ENCODE data around the gene ACOXL.
A peak's percentile ranks its signal among the peaks of the same experiment; 100 is the strongest.

ACOXL gene

DNA sequence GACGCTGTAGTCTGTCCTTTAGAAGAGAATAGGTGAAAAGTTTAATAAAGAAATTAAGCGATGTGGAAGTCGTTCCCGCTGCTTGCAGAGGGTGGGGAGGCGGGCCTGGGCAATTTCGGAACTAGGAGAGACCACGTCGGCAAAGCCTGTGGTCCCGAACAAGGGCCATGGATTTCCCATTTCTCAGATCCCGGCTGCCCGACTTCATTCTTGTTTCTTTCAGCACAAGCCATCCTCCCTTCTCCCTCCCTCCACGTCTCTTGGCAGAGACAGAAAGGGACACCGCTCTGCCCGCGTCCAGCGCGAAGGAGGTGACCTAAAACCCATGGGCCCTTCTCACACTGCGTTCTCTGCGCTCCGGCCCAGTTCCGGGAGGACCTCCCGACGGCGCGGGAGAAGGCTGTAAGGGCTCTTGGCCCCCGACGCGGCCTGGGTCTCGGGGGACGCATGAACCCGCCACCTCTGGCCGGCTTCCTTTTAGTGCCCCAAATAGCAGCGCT, 386.2 kb downstream of the ACOXL start:
- no peak for FAIRE-seq

DNA sequence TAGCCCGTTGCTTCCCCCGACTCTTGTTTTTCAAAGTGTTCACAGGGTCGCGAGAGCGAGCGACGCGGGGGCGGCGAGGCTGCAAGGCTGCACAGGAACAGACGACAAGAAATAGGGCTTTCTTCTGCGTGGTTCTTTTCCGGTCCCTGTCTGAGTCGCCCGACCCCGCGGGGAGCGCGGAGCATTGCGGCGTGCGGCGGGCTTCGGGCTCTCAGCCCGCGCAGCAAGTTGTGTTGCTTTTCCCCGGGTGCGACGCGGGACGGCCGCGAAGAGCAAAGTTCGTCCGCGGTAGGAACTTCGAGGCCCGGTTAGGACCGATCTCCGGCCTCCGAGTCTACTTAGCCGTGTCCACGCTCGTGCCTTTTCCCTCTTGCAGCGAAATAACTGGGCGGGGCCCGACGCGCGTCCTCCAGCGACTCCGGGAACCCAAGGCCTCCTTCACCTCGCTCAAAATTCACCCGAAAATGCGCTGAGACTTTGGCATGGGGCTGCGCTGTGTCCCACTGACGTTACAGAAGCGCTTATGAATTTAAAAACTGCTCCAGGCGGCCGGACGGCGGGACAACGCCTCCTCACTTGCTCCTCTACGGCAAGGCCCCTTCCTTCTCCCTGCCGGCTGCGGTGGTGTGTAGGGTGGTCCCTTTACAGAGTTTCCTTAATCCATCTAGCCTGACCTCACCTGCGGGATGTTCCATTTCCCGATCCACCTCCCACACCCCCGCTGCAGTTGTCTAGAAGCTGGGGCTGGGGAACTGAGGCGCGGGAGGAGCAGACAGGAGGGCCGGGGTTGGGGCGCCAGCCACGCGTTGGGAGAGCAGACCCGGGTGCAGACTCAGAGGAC, 386.8 kb downstream of the ACOXL start:
- no peak for FAIRE-seq

DNA sequence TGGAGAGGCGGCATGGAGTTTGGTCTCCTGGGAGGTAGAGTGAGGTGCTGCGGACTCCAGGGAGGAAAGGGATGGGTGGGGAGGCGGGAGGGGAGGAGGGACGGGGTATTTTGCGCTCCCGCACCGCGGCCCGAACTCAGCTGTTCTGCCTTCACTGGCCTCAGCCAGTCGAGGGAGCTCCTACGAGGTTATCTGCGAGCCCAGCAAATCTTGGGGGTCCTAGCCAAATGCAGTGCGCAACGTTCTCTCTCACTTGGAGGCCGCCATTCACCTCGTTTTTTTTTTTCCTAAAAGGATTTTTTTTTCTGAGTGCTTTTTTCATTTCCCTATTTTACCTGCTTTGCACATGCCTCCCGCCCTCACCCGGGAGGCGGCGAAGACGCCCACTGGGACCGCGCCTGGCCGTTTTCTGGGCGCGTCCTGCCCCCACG, 387.5 kb downstream of the ACOXL start:
- no peak for FAIRE-seq

DNA sequence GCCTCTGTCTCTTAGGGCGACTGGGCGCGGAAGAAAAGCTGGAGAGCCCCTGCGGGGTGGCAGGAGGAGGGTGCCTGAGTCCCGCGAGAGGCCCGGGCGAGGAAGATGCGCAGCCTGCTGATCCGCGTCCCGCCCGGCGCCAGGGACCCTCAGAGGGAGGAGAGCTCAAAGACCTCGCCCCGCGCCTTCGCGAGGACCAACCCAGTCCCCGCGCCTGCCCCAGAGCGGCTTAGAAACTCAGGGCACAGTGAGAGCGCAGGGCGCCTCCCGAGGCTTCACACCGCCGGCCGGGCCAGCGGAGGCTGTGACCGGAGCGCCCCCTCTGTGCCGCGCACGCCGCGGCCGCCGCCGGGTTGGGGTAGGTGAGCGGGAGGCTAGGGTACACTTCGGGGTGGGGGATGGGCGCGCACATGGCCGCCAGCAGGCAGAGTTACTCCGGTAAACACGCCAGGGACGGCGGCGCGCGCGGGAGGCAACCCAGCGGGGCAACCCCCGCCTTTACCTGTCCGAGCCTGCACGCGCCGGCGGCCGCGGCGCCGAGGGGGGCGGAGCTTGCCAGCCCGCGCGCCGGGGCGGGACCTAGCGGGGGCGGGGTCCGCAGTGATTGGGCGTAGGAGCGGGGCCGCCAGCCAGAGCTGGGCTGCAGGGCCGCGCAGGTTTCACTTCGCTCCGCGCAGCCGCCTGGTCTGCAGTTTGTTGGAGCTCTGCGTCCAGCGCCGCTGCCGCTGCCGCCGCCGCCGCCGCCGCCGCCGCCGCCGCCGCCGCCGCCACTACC, 388.1 kb downstream of the ACOXL start, which contains the start of gene BCL2L11:
Gene BCL2L11 (plus strand): TSS at position 662 of the 775 bp plus-strand sequence. CDS start 2,832 bp downstream, outside the sequence.
- no peak for FAIRE-seq

DNA sequence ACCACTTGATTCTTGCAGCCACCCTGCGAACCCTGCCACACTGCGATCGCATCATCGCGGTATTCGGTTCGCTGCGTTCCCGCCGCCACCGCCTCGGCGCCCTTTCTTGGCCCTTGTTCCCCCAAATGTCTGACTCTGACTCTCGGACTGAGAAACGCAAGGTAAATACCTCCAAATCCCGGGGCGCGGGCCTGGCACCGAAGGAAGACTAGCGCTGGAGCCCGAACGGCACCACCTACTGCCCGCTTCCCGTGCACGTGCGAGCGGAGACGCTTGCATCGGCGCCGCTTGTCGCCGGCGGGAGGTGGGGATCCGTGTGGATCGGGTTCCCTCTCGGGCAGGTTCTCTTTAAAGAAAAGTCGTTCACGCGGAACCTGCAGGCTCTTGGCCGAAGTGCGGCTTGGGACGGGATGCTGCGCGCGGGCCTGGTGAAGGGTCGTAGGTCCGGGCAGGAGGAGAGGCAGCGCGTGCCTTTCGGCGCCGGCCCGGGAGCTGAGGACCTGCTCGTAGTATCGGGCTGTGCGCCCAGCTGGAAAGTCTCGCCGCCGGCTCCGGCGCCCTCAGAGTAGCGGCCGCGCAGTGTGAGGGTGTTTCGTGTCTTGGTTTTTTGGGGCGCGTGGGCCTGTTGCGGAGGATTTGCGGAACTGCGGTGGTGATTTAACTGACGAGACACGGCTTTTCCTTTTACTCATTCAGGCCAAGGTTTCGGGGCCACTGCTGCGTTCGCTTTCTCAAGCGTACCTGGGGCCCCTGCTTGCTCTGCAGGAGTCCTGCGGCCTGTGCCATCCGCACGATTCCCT, 388.9 kb downstream of the ACOXL start:
- no peak for FAIRE-seq

- no peak for FAIRE-seq
Observed at GRCh38 chr2:111121828-111122630, 389.7 kb downstream of the ACOXL start.

GRCh38 chr2:111122631-111123421, 390.5 kb downstream of the ACOXL start:
- no peak for FAIRE-seq

DNA sequence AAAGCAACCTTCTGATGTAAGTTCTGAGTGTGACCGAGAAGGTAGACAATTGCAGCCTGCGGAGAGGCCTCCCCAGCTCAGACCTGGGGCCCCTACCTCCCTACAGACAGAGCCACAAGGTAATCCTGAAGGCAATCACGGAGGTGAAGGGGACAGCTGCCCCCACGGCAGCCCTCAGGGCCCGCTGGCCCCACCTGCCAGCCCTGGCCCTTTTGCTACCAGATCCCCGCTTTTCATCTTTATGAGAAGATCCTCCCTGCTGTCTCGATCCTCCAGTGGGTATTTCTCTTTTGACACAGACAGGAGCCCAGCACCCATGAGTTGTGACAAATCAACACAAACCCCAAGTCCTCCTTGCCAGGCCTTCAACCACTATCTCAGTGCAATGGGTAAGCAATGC, 391.4 kb downstream of the ACOXL start:
- FAIRE-seq, result no peak

DNA sequence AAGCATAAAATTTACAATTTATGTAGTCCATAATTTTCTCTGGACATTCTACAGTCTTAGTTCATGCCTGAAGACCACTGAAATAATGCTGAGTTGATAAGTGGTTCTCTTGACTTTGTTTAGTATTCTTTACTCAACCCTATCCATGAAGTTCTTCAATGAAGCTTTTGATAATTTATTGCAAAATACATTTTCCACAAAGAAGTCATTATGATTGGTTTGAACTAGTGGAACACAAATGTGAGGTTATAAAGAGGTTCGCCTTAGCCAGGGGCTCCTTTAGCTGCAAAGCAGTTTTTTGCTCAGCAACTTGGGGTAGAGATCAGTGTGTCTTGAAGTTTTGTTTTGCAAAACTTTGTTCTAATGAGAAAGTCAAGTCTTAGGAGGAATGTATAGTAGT, 394.2 kb downstream of the ACOXL start:
- FAIRE-seq, result no peak

GRCh38 chr2:111127351-111127750, 395.0 kb downstream of the ACOXL start:
- FAIRE-seq, result no peak

- no peak for FAIRE-seq
Observed at GRCh38 chr2:111128096-111128495, 395.7 kb downstream of the ACOXL start.

DNA sequence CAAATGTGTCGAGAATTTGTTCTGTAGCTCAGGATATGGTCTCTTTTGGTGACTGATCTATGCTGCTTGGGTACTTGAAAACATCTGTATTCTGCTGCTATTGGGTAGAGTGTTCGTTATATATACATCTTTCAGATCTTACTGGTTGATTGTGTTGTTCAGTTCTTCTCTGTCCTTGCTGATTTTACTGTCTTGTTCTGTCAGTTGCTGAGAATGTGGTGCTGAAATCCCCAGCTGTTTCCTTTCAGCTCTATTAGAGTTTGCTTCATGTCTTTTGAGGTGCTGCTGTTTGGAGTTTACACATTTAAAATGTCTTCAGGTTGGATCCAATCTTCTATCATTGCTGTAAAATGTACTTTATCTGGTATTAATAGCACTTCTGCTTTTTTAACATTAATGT, 401.2 kb downstream of the ACOXL start:
- no peak for FAIRE-seq

- peak; percentile 63 for FAIRE-seq
Observed at GRCh38 chr2:111134055-111134454, 401.7 kb downstream of the ACOXL start.

GRCh38 chr2:111135237-111135909, 403.0 kb downstream of the ACOXL start:
- FAIRE-seq, result no peak

DNA sequence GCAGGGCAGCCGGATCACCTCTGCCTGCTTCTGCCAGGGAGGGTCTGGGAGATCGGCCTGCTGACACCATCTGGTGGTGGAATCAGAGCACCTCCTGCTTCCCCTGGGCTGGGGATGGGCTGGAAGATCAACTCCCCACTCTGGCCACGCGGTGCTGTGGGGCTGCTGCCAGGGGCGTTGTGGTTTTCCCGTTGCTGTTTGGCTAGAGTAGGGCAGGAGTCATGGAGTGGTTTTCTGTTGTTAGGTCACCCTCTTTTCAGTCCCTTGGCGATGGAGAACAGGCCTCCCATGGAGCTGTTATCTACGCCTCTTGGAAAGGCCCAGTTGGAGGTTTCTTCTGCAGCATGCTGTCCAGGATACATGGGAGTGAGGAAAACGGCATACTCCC, 403.5 kb downstream of the ACOXL start:
- no peak for FAIRE-seq

- FAIRE-seq, result no peak
Observed at GRCh38 chr2:111138839-111139238, 406.5 kb downstream of the ACOXL start.

DNA sequence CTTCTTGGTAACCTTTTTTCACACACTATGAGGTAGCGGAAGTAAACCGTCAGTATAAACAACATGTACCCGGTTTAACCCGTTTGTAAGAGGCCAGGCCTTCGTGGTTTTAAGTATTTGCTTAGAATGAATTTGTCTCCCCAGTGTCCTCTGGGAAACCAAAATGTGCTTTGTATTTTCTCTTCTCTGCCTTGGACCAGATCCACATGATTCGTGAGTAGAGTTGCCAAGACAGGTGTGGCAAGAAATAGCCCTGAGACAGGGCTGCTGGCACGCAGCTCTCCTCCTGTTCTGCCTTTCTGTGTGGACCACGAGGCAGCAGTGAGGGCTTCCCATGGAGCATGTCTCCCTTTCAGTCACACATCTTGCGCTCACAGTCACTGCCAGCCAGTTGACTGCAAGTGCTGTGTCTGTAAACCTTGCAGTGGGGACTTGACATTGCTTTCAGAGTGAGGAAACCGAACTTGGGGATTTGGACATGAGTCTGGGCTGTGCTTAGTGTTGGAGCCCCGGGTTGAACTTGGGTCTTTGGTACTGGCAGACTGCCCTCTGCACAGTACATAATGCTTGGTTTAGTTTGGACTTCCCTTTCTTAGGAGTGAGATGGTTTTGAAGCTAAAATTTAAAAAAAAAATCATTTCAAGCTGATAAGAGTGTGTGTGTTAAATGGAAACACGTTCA, 407.4 kb downstream of the ACOXL start:
- FAIRE-seq, result no peak

GRCh38 chr2:111140815-111141214, 408.4 kb downstream of the ACOXL start:
- no peak for FAIRE-seq

DNA sequence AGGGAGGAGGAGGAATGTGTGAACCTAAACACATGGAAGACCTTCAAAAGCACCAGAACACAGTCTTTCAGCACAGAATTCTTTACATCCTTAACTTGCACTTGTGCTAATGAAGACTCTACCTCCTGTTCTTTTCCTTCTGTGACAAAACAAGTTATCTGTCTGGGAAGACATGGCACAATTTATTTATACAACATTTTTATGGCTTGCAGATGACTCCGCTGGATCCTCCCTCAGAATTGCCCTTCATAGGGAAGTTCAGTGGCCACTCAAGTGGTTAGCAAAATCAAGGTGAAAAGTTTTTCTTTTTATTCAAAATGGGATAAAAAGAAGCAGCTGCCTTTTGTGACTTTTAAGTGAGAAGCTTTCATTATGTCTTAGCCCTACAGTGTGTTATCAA, 409.7 kb downstream of the ACOXL start:
- FAIRE-seq, result no peak
